Spleen (tissue), 7 donors: ENCODE measurements around the gene CHCHD6.

Experiments
- POLR2A ChIP-seq, 3 donors: fragments of 450-650 bp; IDR thresholded peaks; one replicate each; pipeline ENCODE4 v1.5.1; 2017; ENCODE audit warnings: antibody characterized with exemption in 3 of 3, mild to moderate bottlenecking in 1 of 3
- POLR2AphosphoS5 ChIP-seq, 3 donors: sonication (generic); formaldehyde crosslinking; IDR thresholded peaks; one replicate each; pipeline ENCODE4 v1.5.1; 2017; ENCODE audit warnings: antibody characterized with exemption in 3 of 3
- TF ChIP-seq, protein P1 (sequence below), 11 experiments: fragments of 200-600 bp in 7 of 11; fragments of 450-650 bp in 4 of 11; sonication (generic) in 4 of 11; IDR thresholded peaks in 8 of 11; conservative IDR thresholded peaks in 3 of 11; 1 replicate in 7 of 11; 2 replicates in 4 of 11; pipeline versions ENCODE4 v1.4.0 to v1.8.0; 2016 to 2021; ENCODE audit warnings: antibody characterized with exemption in 11 of 11, inconsistent platforms in 4 of 11, mild to moderate bottlenecking in 1 of 11
- donor health status: DM: no; HTN: no; CAD: no; lungs with moderate emphysema.
- donor health status: DM: no; HTN: no; CAD: no.
- donor health status: DM: no; HTN: no; CAD: no.

DNA sequence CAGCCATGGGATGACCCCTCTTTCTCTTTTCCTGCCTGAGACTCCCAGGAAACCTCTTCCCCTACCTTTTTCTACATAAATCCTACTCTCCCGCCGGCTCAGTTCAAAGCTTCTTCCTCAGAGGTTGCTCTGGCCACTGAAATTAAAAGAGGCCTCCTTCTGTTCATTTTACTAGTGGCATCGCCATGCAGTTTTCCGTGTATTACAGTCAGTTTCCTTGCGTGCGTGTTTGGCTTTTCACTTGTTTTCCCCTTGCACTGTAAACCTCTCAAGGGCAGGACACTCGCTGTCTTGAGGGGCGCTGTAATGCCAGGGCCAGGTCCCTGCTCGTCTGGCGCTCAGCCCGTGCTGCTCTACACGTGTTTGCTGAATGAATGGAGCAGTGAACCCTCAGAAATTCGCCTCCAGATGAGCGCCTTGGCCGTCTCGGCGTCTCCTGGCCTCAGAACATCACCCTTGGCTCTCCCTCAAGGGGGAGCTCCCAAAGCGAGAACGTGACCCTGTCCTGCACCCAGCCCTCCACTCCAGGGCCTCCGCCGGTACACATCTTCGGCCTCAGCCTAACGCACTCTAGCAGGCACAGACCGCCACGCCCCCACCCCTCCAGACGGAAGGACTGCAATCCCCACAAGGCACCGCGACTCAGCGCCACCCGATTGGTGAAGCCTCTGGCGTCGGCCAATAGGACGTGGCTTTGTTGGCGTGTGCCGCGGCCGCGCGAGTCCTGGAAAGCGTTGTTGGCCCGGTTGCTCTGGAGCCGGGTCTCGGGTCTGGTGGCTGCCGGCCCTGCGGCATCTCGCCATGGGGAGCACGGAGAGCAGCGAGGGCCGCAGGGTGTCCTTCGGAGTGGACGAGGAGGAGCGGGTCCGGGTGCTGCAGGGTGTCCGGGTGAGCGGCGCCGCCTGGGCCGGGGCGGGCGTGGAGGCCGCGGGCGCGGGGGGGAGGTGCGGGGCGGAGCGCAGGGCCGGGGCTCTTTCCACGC, at the start of gene CHCHD6:
- TF ChIP-seq, protein P1, sequence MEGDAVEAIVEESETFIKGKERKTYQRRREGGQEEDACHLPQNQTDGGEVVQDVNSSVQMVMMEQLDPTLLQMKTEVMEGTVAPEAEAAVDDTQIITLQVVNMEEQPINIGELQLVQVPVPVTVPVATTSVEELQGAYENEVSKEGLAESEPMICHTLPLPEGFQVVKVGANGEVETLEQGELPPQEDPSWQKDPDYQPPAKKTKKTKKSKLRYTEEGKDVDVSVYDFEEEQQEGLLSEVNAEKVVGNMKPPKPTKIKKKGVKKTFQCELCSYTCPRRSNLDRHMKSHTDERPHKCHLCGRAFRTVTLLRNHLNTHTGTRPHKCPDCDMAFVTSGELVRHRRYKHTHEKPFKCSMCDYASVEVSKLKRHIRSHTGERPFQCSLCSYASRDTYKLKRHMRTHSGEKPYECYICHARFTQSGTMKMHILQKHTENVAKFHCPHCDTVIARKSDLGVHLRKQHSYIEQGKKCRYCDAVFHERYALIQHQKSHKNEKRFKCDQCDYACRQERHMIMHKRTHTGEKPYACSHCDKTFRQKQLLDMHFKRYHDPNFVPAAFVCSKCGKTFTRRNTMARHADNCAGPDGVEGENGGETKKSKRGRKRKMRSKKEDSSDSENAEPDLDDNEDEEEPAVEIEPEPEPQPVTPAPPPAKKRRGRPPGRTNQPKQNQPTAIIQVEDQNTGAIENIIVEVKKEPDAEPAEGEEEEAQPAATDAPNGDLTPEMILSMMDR (IDR thresholded peaks at IDR 0.05 in 8 of 11, conservative IDR thresholded peaks at IDR 0.05 in 3 of 11), result peak in 2 of 11 experiments; percentile 27 to 32
- TF ChIP-seq POLR2A (IDR thresholded peaks at IDR 0.05) (no peak), POLR2AphosphoS5 (IDR thresholded peaks at IDR 0.05) (peak; percentile 69 to 86 (median 80))
